ENCODE results near the gene MCL1. TPM values are rescaled to one million over a fixed set of nuclear protein-coding genes. Genes with fewer than 3 reads are reported as not detected.

MCL1 gene
- total RNA-seq, 1 experiment from 2014 or later: 574 TPM

GRCh38 chr1:150558761-150559655 is 20.4 kb downstream of the MCL1 start:
- no peak for DNase-seq (ENCODE audit: extremely low read depth, low read depth)

DNA sequence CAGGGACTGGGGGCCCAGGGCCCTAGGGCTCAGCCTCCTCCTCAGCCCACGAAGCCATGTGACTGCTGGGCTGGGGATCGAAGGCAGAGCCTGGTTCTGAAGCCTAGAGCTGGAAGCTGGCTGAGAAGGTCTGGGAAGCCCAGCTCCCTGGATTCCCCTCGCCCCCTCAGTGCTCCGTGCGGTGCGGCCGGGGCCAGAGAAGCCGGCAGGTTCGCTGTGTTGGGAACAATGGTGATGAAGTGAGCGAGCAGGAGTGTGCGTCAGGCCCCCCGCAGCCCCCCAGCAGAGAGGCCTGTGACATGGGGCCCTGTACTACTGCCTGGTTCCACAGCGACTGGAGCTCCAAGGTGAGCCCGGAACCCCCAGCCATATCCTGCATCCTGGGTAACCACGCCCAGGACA is 21.1 kb downstream of the MCL1 start:
- no peak for DNase-seq (ENCODE audit: extremely low read depth, low read depth)

GRCh38 chr1:150557813-150558212 is 21.6 kb downstream of the MCL1 start:
- DNase-seq (ENCODE audit: extremely low read depth, low read depth): no peak

DNA sequence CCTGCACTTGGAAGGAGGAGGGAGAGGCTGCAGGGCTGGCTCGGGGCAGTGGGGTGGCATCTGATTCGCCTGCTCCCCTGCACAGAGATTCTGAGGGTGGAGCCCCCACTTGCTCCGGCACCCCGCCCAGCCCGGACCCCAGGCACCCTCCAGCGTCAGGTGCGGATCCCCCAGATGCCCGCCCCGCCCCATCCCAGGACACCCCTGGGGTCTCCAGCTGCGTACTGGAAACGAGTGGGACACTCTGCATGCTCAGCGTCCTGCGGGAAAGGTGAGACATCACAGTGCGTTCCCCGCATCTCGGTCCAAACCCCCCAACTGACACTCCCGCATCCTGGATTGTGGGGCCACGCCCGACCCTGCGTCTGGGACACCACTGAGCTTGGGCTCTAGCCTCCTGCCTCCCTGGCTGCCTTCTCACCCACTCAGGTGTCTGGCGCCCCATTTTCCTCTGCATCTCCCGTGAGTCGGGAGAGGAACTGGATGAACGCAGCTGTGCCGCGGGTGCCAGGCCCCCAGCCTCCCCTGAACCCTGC is 22.3 kb downstream of the MCL1 start:
- no peak for DNase-seq (ENCODE audit: extremely low read depth, low read depth)

GRCh38 chr1:150555971-150556865 is 23.2 kb downstream of the MCL1 start:
- DNase-seq (ENCODE audit: extremely low read depth, low read depth): no peak

DNA sequence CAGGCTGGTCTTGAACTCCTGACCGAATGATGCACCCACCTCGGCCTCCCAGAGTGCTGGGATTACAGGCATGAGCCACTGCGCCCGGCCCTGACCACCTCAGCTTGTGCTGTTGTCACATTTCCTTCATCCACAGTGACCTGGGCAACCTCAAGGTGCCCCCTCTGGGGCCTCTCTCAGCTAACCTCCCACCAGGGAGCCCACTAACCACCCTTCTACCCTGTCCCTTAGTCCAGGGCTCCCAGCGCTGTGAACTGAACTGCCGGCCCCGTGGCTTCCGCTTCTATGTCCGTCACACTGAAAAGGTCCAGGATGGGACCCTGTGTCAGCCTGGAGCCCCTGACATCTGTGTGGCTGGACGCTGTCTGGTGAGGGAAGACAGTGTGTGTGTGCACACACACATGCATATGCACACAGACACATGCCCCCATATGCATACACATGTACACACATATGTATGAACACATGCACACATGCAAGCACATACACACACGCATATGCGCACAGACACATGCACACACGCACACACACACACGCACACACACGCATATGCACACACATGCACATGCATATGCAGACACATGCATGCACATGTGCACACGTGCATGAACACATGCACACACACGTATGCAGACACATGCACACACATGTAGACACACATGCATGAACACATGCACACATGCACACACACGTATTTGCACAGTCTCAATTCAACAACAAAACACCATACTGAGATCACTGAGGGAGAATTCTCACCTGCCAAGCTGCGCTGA is 24.0 kb downstream of the MCL1 start:
- no peak for DNase-seq (ENCODE audit: extremely low read depth, low read depth)

DNA sequence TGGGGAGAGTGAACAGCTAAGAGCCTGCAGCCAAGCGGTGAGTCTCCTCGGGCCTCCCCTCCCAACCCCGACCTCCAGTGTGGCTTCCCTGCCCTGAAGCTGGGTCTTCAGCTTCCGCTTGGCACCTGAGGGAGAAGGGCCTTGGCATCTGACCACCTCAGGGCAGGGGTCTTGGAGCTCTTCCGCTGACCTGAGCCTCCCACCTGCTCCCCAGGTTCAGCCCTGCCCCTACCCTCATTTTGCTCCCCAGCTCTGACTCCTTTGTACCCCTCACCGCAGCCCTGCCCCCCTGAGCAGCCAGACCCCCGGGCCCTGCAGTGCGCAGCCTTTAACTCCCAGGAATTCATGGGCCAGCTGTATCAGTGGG is 25.3 kb downstream of the MCL1 start:
- no peak for DNase-seq (ENCODE audit: extremely low read depth, low read depth)

DNA sequence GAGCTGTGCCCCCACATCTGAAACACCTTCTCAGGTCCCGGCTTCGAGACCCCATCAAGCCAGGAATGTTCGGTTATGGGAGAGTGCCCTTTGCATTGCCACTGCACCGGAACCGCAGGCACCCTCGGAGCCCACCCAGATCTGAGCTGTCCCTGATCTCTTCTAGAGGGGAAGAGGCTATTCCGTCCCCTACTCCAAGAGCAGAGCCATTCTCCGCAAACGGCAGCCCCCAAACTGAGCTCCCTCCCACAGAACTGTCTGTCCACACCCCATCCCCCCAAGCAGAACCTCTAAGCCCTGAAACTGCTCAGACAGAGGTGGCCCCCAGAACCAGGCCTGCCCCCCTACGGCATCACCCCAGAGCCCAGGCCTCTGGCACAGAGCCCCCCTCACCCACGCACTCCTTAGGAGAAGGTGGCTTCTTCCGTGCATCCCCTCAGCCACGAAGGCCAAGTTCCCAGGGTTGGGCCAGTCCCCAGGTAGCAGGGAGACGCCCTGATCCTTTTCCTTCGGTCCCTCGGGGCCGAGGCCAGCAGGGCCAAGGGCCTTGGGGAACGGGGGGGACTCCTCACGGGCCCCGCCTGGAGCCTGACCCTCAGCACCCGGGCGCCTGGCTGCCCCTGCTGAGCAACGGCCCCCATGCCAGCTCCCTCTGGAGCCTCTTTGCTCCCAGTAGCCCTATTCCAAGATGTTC is 25.9 kb downstream of the MCL1 start:
- no peak for DNase-seq (ENCODE audit: extremely low read depth, low read depth)

DNA sequence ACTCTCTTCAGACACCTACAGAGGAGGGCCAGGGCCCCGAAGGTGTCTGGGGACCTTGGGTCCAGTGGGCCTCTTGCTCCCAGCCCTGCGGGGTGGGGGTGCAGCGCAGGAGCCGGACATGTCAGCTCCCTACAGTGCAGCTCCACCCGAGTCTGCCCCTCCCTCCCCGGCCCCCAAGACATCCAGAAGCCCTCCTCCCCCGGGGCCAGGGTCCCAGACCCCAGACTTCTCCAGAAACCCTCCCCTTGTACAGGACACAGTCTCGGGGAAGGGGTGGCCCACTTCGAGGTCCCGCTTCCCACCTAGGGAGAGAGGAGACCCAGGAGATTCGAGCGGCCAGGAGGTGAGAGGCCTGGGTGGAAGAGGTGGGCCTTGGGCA is 26.5 kb downstream of the MCL1 start:
- no peak for DNase-seq (ENCODE audit: extremely low read depth, low read depth)

GRCh38 chr1:150552128-150552910 is 27.1 kb downstream of the MCL1 start:
- DNase-seq (ENCODE audit: extremely low read depth, low read depth): no peak

DNA sequence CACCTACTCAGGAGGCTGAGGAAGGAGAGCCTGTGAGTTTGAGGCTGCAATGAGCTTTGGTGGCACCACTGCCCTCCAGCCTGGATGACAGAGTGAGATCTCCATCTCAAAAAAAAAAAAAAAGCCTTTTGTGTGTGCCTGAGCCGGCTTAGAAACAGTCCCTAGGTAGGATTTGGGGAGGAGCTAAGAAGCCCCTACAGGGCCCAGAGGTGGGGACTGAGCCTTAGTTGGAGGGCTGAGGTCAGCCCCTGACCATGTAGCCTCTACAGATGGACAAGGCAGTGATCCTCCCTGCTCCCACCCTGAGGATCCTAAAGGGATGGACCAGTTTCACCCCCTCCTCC is 27.7 kb downstream of the MCL1 start:
- no peak for DNase-seq (ENCODE audit: extremely low read depth, low read depth)

GRCh38 chr1:150551051-150551783 is 28.2 kb downstream of the MCL1 start:
- no peak for DNase-seq (ENCODE audit: extremely low read depth, low read depth)

- DNase-seq (ENCODE audit: extremely low read depth, low read depth): no peak
These were observed 29.0 kb downstream of the MCL1 start for GRCh38 chr1:150550222-150551050.

- no peak for DNase-seq (ENCODE audit: extremely low read depth, low read depth)
These were observed 29.8 kb downstream of the MCL1 start for GRCh38 chr1:150549496-150550221.

DNA sequence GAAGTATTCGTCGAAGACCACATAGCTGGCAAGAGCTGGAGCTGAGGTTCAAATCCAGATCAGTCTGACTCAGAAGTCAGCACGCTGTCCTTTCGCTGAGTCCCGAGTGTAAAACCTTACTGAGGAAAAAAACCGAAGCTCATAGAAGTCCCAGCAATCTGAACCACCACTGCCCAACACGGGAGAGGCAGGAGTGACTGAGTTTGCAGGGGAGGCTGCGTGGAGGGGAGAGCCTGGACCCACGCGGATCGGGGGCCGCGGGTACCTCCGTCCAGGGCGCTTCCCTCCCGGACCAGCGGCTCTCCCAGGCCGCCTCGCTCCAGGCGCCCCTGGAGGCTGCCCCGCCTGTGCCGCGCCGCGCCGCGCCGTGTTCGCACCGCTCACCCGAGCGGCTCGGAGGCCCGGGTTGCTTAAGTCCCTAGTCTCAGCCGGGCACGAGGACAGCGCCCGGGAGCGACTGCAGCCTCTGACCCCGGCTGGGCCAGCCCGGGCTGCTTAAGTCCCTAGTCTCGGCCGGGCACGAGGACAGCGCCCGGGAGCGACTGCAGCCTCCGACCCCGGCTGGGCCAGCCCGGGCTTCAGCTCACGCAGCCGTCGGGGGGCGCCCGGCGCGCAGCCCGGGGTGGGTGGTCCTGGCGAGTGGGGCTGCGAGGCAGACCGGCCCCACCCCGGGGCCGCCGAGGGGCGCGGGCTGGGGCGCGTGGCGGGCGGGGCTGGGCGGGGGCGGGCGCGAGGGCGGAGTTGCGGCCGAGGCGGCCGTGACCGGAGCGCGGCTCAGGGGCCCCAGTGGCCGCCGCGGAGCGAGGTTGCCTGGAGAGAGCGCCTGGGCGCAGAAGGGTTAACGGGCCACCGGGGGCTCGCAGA is 30.5 kb downstream of the MCL1 start, which contains the start of gene ADAMTSL4:
ADAMTSL4 (plus strand) TSS at position 777 of the 864 bp plus-strand sequence. CDS start 2,881 bp downstream, outside the sequence.
- DNase-seq (ENCODE audit: extremely low read depth, low read depth): no peak

GRCh38 chr1:150548324-150548631 is 31.1 kb downstream of the MCL1 start:
- no peak for DNase-seq (ENCODE audit: extremely low read depth, low read depth)

Data from NCI-H460 (cell line).